ENCODE data around the gene KLHL41.
"Not testable (repeated sequence)": the region's sequence is repeated elsewhere in the genome, so short reads cannot be mapped to it uniquely, and the experiment has no call there.

The KLHL41 gene

GRCh38 chr2:169573160-169573973, 63.9 kb downstream of the KLHL41 start, which contains the start of gene FASTKD1:
Gene FASTKD1 (minus strand): TSS chr2:169573865. CDS start chr2:169572029, 1,836 bp downstream.
- DNase-seq, result peak; percentile 88

GRCh38 chr2:169573974-169574299, 64.4 kb downstream of the KLHL41 start:
- no peak for DNase-seq

GRCh38 chr2:169574539-169574938, 65.0 kb downstream of the KLHL41 start:
- not testable (repeated sequence) for DNase-seq

- not testable (repeated sequence) for DNase-seq
Measured at GRCh38 chr2:169575264-169575663, 65.8 kb downstream of the KLHL41 start.
